Activated naive CD4-positive, alpha-beta T cell treated with anti-CD3 and anti-CD28 coated beads, Interleukin-2, amount 10 ng/mL, durations not matched to agents 7 days and 5 days (primary cell): ENCODE results near the gene AGFG1.

Experiments
- CTCF ChIA-PET: fragments of 350-600 bp; sonication (Branson Sonifier 250); formaldehyde crosslinking; loops from one replicate; lab custom pipeline; 2021; ENCODE audit warnings: antibody characterized with exemption; lab: Charles Lee
- DNase-seq: peaks from one replicate; pipeline ENCODE4 v3.0.0-alpha.2; 2020
- H3K27ac Mint-ChIP-seq: one replicate; pipeline ENCODE4 v1.8.0; 2021; ENCODE audit warnings: mild to moderate bottlenecking, moderate library complexity, mixed read lengths
- H3K27me3 Mint-ChIP-seq: one replicate; pipeline ENCODE4 v1.8.0; 2021; ENCODE audit warnings: mild to moderate bottlenecking, mixed read lengths
- H3K36me3 Mint-ChIP-seq: one replicate; pipeline ENCODE4 v1.8.0; 2021; ENCODE audit warnings: mixed read lengths
- H3K4me1 Mint-ChIP-seq: one replicate; pipeline ENCODE4 v1.8.0; 2021; ENCODE audit warnings: mixed read lengths
- H3K4me3 Mint-ChIP-seq: one replicate; pipeline ENCODE4 v1.8.0; 2021; ENCODE audit warnings: mild to moderate bottlenecking, moderate library complexity, mixed read lengths
- H3K9me3 Mint-ChIP-seq: one replicate; pipeline ENCODE4 v1.8.0; 2021; ENCODE audit warnings: mixed read lengths

AGFG1 gene

GRCh38 chr2:227562581-227562980 is 90.6 kb downstream of the AGFG1 start:
- CTCF ChIA-PET: no interaction called here
- Mint-ChIP-seq H3K9me3 (no peaks in the 10 kb centered on the region), H3K36me3 (peaks cover 4% of the 10 kb centered on the region), H3K27me3 (no peaks in the 10 kb centered on the region), H3K27ac (no peak overlapping the region), H3K4me1 (no peaks in the 10 kb centered on the region), H3K4me3 (no peak overlapping the region)
- no peak for DNase-seq

DNA sequence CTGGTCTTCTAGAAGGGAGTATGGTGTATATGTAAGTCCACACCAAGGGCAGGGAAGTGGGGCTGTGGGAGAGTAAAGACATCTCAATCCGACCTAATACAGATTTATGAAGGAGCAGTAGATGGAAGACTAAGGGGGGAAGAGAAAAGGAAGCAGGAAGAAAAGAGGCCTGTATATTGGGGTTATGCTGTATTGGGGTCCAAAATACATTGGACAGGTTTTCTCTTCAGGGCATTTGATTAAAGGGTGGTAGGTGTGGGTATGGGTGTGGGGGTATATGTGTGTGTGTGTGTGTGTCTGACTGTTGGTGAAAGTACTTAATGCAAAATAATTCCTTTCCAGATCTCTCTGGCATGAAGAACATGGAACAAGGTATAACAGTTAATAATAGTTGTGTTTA is 93.1 kb downstream of the AGFG1 start:
- H3K27ac Mint-ChIP-seq: no peak overlapping the region
- no peak for DNase-seq
- H3K27me3 Mint-ChIP-seq: no peaks in the 10 kb centered on the region
- CTCF ChIA-PET: no interaction called here
- no peaks in the 10 kb centered on the region for H3K9me3 Mint-ChIP-seq
- H3K36me3 Mint-ChIP-seq: peaks cover 1% of the 10 kb centered on the region
- H3K4me3 Mint-ChIP-seq: no peak overlapping the region
- no peaks in the 10 kb centered on the region for H3K4me1 Mint-ChIP-seq

DNA sequence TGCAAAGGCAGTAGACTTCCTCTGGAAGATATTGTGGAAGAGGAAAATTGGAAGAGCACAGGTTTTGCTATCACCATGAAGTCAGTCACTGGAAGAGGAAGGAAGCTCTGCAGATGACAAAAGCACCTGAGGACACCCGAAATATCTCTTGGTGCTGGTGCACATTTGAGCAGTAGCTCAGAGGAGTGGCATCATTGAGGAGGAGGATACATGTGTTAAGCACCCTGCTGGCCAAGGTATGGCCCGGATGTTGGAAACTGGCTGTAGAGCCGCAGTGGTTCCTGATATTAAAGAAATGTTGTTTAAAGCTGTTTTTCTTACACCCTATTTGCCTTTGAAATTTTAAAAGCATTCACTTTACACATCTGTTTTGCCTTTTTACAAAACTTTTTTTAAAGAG is 94.1 kb downstream of the AGFG1 start:
- H3K27ac Mint-ChIP-seq: no peak overlapping the region
- DNase-seq: no peak
- H3K36me3 Mint-ChIP-seq: peaks cover 1% of the 10 kb centered on the region
- no peak overlapping the region for H3K4me3 Mint-ChIP-seq
- CTCF ChIA-PET: interaction anchor here (1.0 kb wide), 1 partner anchor 86 kb away, joined by 3 read pairs; no protein-coding TSS in a partner anchor
- H3K9me3 Mint-ChIP-seq: no peaks in the 10 kb centered on the region
- no peaks in the 10 kb centered on the region for H3K27me3 Mint-ChIP-seq
- no peaks in the 10 kb centered on the region for H3K4me1 Mint-ChIP-seq

- peaks cover 6% of the 10 kb centered on the region for H3K27me3 Mint-ChIP-seq
- no peak for DNase-seq
- H3K4me3 Mint-ChIP-seq: no peak overlapping the region
- no peaks in the 10 kb centered on the region for H3K4me1 Mint-ChIP-seq
- CTCF ChIA-PET: no interaction called here
- no peak overlapping the region for H3K27ac Mint-ChIP-seq
- no peaks in the 10 kb centered on the region for H3K9me3 Mint-ChIP-seq
- H3K36me3 Mint-ChIP-seq: peaks cover 1% of the 10 kb centered on the region
Observed at GRCh38 chr2:227568852-227569169, 96.9 kb downstream of the AGFG1 start.

DNA sequence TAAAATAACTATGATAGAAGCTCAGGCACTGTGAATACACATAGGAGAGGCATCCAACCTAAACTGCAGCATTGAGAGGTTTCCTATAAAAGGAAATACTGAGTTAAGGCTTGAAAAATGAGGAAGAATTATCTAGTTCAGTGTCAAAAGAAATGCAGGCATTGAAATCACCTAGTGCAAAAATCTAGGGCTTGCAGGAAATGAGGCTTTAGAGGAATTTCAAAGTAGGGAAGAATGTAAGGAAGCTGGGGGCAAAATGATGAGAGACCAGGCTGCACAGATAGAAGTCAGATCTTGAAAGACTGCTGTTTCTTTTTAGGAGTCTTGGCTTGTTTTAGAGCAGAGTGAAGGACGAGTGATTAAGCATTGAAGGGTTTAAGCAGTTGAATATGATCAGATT is 98.7 kb downstream of the AGFG1 start:
- peaks cover 8% of the 10 kb centered on the region for H3K27me3 Mint-ChIP-seq

DNA sequence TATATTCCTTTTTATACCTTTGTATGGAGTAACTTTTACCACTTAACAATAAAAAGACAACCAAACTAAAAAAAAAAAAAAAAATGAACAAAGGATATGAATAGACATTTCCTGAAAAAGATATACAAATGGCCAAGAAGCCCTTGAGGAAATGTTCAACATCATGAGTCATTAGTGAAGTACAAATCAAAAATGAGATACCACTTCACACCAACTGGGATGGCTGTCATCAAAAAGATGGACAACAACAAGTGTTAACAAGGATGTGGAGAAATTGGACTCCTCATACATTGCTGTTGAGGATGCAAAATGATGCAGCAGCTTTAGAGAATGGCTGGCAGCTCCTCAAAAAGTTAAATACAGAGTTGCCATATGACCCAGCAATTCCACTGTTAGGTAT is 104.2 kb downstream of the AGFG1 start:
- Mint-ChIP-seq H3K9me3 (no peaks in the 10 kb centered on the region), H3K4me1 (no peaks in the 10 kb centered on the region), H3K27ac (no peak overlapping the region), H3K4me3 (no peak overlapping the region), H3K27me3 (peaks cover 20% of the 10 kb centered on the region), H3K36me3 (no peaks in the 10 kb centered on the region)
- CTCF ChIA-PET: no interaction called here
- DNase-seq: no peak

More for the DNA sequence above, 98.7 kb downstream of the AGFG1 start:
- Mint-ChIP-seq H3K27ac (no peak overlapping the region), H3K9me3 (no peaks in the 10 kb centered on the region), H3K4me1 (no peaks in the 10 kb centered on the region), H3K4me3 (no peak overlapping the region), H3K36me3 (no peaks in the 10 kb centered on the region)
- no peak for DNase-seq
- CTCF ChIA-PET: interaction anchor here (0.6 to 1.0 kb wide), 2 partner anchors 11 to 106 kb away, joined by 3 to 5 read pairs; no protein-coding TSS in a partner anchor

GRCh38 chr2:227576812-227577211 is 104.9 kb downstream of the AGFG1 start:
- Mint-ChIP-seq H3K36me3 (no peaks in the 10 kb centered on the region), H3K9me3 (no peaks in the 10 kb centered on the region), H3K4me1 (no peaks in the 10 kb centered on the region), H3K4me3 (no peak overlapping the region), H3K27me3 (peaks cover 20% of the 10 kb centered on the region), H3K27ac (no peak overlapping the region)
- no peak for DNase-seq
- CTCF ChIA-PET: no interaction called here

GRCh38 chr2:227577555-227577954 is 105.6 kb downstream of the AGFG1 start:
- Mint-ChIP-seq H3K4me3 (no peak overlapping the region), H3K9me3 (peaks cover 6% of the 10 kb centered on the region), H3K27me3 (peaks cover 20% of the 10 kb centered on the region), H3K36me3 (no peaks in the 10 kb centered on the region), H3K27ac (no peak overlapping the region), H3K4me1 (no peaks in the 10 kb centered on the region)
- no peak for DNase-seq
- CTCF ChIA-PET: interaction anchor here (0.6 kb wide), 1 partner anchor 217 kb away, joined by 3 read pairs; no protein-coding TSS in a partner anchor

DNA sequence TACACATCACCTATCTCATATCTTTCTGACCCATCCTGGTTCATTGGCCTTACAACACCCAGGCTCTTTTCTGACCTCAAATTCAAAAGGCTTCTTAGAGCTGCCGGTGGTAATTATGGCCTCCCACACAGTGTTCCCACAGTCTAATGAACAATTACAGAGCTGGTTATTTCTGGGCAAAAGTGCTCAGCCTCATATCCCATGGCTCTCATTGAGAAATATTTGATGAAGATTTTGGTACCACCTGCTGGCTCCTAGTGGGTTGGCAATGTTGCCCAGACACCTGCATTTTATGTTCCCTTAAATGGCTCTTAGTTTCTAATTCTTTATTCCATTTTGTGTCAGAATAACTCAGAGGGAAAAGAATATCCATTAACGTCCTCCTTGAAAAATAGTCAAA is 106.7 kb downstream of the AGFG1 start:
- Mint-ChIP-seq H3K27me3 (peaks cover 19% of the 10 kb centered on the region), H3K4me1 (no peaks in the 10 kb centered on the region)

DNA sequence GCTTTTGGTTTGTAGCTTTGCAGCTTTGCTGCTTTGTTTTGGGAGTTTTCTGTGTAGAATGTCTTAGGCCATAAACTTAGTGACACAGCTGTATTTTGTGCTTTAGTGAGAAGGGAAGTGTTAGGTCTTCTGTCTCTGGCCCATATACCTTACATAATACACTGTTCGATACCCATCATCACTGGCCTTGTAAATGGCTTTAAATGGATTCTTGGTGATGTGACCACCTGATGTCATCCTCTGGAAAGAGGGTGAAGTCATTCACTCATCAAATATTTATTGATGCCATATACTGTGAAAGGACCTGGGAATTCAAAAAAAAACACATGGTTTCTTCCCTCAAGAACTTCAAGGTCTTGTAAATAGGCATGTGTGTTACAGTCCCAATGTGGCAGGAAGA is 107.8 kb downstream of the AGFG1 start:
- Mint-ChIP-seq H3K4me3 (no peak overlapping the region), H3K4me1 (no peaks in the 10 kb centered on the region), H3K27me3 (peaks cover 15% of the 10 kb centered on the region), H3K9me3 (peaks cover 10% of the 10 kb centered on the region), H3K36me3 (no peaks in the 10 kb centered on the region), H3K27ac (no peak overlapping the region)
- CTCF ChIA-PET: no interaction called here
- DNase-seq: no peak

More for the DNA sequence above, 106.7 kb downstream of the AGFG1 start:
- H3K27ac Mint-ChIP-seq: no peak overlapping the region
- H3K36me3 Mint-ChIP-seq: no peaks in the 10 kb centered on the region
- H3K4me3 Mint-ChIP-seq: no peak overlapping the region
- CTCF ChIA-PET: no interaction called here
- DNase-seq: no peak
- H3K9me3 Mint-ChIP-seq: peaks cover 10% of the 10 kb centered on the region

DNA sequence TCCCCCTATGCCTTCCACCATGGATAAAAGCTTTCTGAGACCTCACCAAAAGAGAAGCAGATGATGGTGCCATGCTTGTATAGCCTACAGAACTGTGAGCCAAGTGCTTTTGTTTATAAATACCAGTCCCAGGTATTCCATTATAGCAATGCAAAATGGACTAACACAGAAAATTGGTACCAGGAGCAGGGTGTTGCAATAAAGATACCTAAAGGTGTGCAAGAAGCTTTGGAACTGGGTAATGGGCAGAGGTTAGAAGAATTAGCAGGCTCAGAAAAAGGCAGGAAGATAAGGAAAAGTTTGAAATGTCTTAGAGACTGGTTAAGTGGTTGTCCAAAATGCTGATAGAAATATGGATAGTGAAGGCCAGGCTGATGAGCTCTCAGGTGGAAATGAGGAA is 110.4 kb downstream of the AGFG1 start:
- no peak overlapping the region for H3K27ac Mint-ChIP-seq
- peaks cover 10% of the 10 kb centered on the region for H3K9me3 Mint-ChIP-seq
- DNase-seq: no peak
- no peaks in the 10 kb centered on the region for H3K36me3 Mint-ChIP-seq
- H3K4me3 Mint-ChIP-seq: no peak overlapping the region
- no peaks in the 10 kb centered on the region for H3K4me1 Mint-ChIP-seq
- peaks cover 12% of the 10 kb centered on the region for H3K27me3 Mint-ChIP-seq
- CTCF ChIA-PET: interaction anchor here (1.3 kb wide), 1 partner anchor 76 kb away, joined by 6 read pairs; no protein-coding TSS in a partner anchor

GRCh38 chr2:227592694-227593387 is 120.9 kb downstream of the AGFG1 start:
- no peak overlapping the region for H3K4me3 Mint-ChIP-seq
- H3K4me1 Mint-ChIP-seq: peaks cover 11% of the 10 kb centered on the region
- DNase-seq: no peak
- H3K9me3 Mint-ChIP-seq: peaks cover 4% of the 10 kb centered on the region
- H3K36me3 Mint-ChIP-seq: no peaks in the 10 kb centered on the region
- peaks cover 22% of the 10 kb centered on the region for H3K27me3 Mint-ChIP-seq
- H3K27ac Mint-ChIP-seq: no peak overlapping the region
- CTCF ChIA-PET: no interaction called here

- peaks cover 11% of the 10 kb centered on the region for H3K4me1 Mint-ChIP-seq
- no peak for DNase-seq
- H3K4me3 Mint-ChIP-seq: no peak overlapping the region
- no peak overlapping the region for H3K27ac Mint-ChIP-seq
- peaks cover 2% of the 10 kb centered on the region for H3K9me3 Mint-ChIP-seq
- peaks cover 29% of the 10 kb centered on the region for H3K27me3 Mint-ChIP-seq
- no peaks in the 10 kb centered on the region for H3K36me3 Mint-ChIP-seq
- CTCF ChIA-PET: no interaction called here
Observed at GRCh38 chr2:227595797-227596196, 123.8 kb downstream of the AGFG1 start.

- H3K27ac Mint-ChIP-seq: no peak overlapping the region
- no peak for DNase-seq
- CTCF ChIA-PET: interaction anchor here (1.1 kb wide), 1 partner anchor 9 kb away, joined by 3 read pairs; no protein-coding TSS in a partner anchor
- no peak overlapping the region for H3K4me3 Mint-ChIP-seq
- H3K9me3 Mint-ChIP-seq: no peaks in the 10 kb centered on the region
- H3K36me3 Mint-ChIP-seq: no peaks in the 10 kb centered on the region
- H3K27me3 Mint-ChIP-seq: peaks cover 29% of the 10 kb centered on the region
- peaks cover 11% of the 10 kb centered on the region for H3K4me1 Mint-ChIP-seq
Observed at GRCh38 chr2:227597036-227597435, 125.1 kb downstream of the AGFG1 start.

GRCh38 chr2:227597998-227598397 is 126.0 kb downstream of the AGFG1 start:
- Mint-ChIP-seq H3K9me3 (no peaks in the 10 kb centered on the region), H3K36me3 (no peaks in the 10 kb centered on the region), H3K27me3 (peaks cover 29% of the 10 kb centered on the region), H3K4me1 (peaks cover 5% of the 10 kb centered on the region), H3K4me3 (no peak overlapping the region), H3K27ac (no peak overlapping the region)
- CTCF ChIA-PET: no interaction called here
- DNase-seq: no peak
